ENCODE data around the gene EPS15. TPM values are rescaled to one million over a fixed set of nuclear protein-coding genes. Genes with fewer than 3 reads are reported as not detected.

The EPS15 gene
- total RNA-seq, 2 donors from 2014 or later, result 50.0 to 54.7 TPM

GRCh38 chr1:51435878-51436277, 83.2 kb downstream of the EPS15 start:
- H3K4me3 ChIP-seq, result no peak overlapping the region
- DNase-seq (ENCODE audit: low spot score), result no peak
- H3K4me1 ChIP-seq, result peaks cover 0 to 19% of the 10 kb centered on the region in 2 donors
- TF ChIP-seq CTCF (IDR thresholded peaks at IDR 0.05), result no peak
- H3K9me3 ChIP-seq, result no peaks in the 10 kb centered on the region
- H3K27ac ChIP-seq, result no peak overlapping the region
- peaks cover 15% of the 10 kb centered on the region for H3K36me3 ChIP-seq
- H3K27me3 ChIP-seq, result no peaks in the 10 kb centered on the region

GRCh38 chr1:51433972-51434510, 85.0 kb downstream of the EPS15 start:
- Histone ChIP-seq H3K9me3 (no peaks in the 10 kb centered on the region), H3K36me3 (peaks cover 7% of the 10 kb centered on the region), H3K4me3 (no peak overlapping the region), H3K27me3 (no peaks in the 10 kb centered on the region), H3K4me1 (peaks cover 0 to 19% of the 10 kb centered on the region in 2 donors), H3K27ac (peak overlapping the region in 1 of 2 donors; percentile 36)
- no peak for TF ChIP-seq CTCF (IDR thresholded peaks at IDR 0.05)
- no peak for DNase-seq (ENCODE audit: low spot score)

- Histone ChIP-seq H3K4me3 (no peak overlapping the region), H3K4me1 (peaks cover 0 to 19% of the 10 kb centered on the region in 2 donors), H3K36me3 (peaks cover 7% of the 10 kb centered on the region), H3K27ac (peak overlapping the region; percentile 36 to 37), H3K9me3 (no peaks in the 10 kb centered on the region), H3K27me3 (no peaks in the 10 kb centered on the region)
- DNase-seq (ENCODE audit: low spot score), result no peak
- no peak for TF ChIP-seq CTCF (IDR thresholded peaks at IDR 0.05)
These were observed 85.6 kb downstream of the EPS15 start for GRCh38 chr1:51433269-51433971.

- H3K27me3 ChIP-seq, result no peaks in the 10 kb centered on the region
- no peak overlapping the region for H3K4me3 ChIP-seq
- H3K4me1 ChIP-seq, result peaks cover 0 to 19% of the 10 kb centered on the region in 2 donors
- DNase-seq (ENCODE audit: low spot score), result no peak
- peaks cover 7% of the 10 kb centered on the region for H3K36me3 ChIP-seq
- H3K9me3 ChIP-seq, result no peaks in the 10 kb centered on the region
- TF ChIP-seq CTCF (IDR thresholded peaks at IDR 0.05), result no peak
- no peak overlapping the region for H3K27ac ChIP-seq
These were observed 86.9 kb downstream of the EPS15 start for GRCh38 chr1:51432146-51432545.

- Histone ChIP-seq H3K4me3 (no peak overlapping the region), H3K27ac (no peak overlapping the region), H3K27me3 (no peaks in the 10 kb centered on the region), H3K4me1 (peaks cover 0 to 20% of the 10 kb centered on the region in 2 donors), H3K9me3 (no peaks in the 10 kb centered on the region), H3K36me3 (no peaks in the 10 kb centered on the region)
- no peak for TF ChIP-seq CTCF (IDR thresholded peaks at IDR 0.05)
- DNase-seq (ENCODE audit: low spot score), result no peak
These were observed 91.6 kb downstream of the EPS15 start for GRCh38 chr1:51427438-51427837.

Data from right atrium auricular region (tissue), 2 donors.